ENCODE results near the gene CPSF7.

Gene CPSF7

GRCh38 chr11:61354208-61354607 is 75.6 kb downstream of the CPSF7 start:
- DNase-seq (ENCODE audit: low read depth) = no peak

DNA sequence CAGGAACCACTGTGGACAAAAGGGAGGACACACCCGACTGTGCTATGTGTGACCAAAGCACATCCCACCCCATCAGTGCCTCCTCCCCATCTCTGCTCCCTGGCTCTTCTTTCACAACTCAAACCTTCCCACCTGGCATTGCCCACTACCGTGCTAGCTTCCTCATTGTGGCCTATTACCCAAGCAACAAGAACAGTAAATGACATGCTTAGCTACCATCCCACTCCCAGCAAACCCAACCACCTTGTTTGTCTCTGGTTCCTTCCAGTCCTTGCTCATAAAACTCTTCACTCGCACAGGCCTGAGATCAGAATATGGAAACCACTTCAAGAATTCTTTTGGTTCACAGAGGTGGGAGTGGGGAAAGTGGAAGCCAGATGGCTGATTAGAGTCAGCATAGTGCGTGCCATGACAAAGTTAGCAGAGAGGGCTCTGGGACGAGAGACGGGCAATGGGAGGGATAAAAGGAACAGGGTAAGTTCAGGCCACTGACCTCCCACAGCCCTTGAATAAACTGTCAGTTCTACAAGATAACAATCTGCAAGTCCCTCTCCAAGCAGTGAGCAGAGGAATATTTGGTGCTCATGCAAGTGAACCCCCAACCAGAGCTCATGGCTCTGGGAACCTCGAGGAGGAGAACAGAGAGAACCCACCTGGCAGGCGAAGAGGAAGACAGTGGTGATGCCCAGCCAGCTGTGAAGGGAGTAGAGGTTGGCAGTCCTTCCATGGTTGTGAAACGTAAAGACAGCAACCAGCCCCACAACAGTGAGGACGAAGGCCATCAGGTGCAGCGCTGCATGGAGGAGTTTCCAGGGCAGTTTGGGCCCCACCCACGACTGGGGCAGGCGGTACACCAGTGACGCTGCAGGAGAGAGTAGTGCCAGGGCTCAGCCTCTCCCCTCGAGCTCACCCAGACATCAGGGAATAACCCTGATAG is 76.4 kb downstream of the CPSF7 start:
- no peak for DNase-seq (ENCODE audit: low read depth)

Measured in non-pigmented ciliary epithelial cell (primary cell).